Sigmoid colon (tissue), 4 donors: ENCODE measurements around the gene SCAI.

Experiments used
- EP300 ChIP-seq, 4 donors: sonication (generic); formaldehyde crosslinking; IDR thresholded peaks; one replicate each; pipeline ENCODE4 v1.6.1; 2017; ENCODE audit warnings: antibody characterized with exemption in 4 of 4
- POLR2A ChIP-seq, 2 donors: fragments of 450-650 bp; IDR thresholded peaks; one replicate each; pipeline ENCODE4 v1.6.1; 2016; ENCODE audit warnings: antibody characterized with exemption in 2 of 2, mild to moderate bottlenecking in 2 of 2, moderate library complexity in 2 of 2
- TF ChIP-seq, protein P1 (sequence below), 4 experiments: fragments of 450-650 bp in 3 of 4; fragments of 200-600 bp in 1 of 4; IDR thresholded peaks; one replicate each; pipeline ENCODE4 v1.5.1; 2016 to 2019; ENCODE audit warnings: antibody characterized with exemption in 4 of 4, mild to moderate bottlenecking in 3 of 4, moderate library complexity in 2 of 4

DNA sequence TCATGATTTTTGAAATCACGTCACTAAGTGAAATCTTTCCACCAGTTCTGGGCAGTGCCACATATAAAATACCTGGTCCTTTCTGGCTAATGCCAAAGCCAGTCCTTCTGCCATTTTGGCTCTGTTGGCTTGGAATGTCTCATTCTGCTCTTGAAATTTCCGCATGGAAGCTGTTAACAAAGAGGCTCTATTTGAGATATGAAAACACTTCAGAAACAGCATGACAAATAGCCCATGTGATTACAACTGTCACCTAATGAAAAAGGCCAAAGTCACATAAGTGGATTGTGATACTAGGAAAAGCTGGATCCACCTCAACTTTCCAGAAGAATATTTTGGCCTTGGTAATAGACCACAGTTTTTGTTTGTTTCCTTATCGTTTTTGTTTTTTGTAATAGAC, 215.2 kb downstream of the SCAI start:
- TF ChIP-seq, protein P1, sequence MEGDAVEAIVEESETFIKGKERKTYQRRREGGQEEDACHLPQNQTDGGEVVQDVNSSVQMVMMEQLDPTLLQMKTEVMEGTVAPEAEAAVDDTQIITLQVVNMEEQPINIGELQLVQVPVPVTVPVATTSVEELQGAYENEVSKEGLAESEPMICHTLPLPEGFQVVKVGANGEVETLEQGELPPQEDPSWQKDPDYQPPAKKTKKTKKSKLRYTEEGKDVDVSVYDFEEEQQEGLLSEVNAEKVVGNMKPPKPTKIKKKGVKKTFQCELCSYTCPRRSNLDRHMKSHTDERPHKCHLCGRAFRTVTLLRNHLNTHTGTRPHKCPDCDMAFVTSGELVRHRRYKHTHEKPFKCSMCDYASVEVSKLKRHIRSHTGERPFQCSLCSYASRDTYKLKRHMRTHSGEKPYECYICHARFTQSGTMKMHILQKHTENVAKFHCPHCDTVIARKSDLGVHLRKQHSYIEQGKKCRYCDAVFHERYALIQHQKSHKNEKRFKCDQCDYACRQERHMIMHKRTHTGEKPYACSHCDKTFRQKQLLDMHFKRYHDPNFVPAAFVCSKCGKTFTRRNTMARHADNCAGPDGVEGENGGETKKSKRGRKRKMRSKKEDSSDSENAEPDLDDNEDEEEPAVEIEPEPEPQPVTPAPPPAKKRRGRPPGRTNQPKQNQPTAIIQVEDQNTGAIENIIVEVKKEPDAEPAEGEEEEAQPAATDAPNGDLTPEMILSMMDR (IDR thresholded peaks at IDR 0.05), result no peak
- TF ChIP-seq POLR2A (IDR thresholded peaks at IDR 0.05) (no peak), EP300 (IDR thresholded peaks at IDR 0.05) (no peak)
